AG09319 (cell line): ENCODE measurements around the gene SGPP1.

Source experiments
- DNase-seq: peaks from one replicate; pipeline ENCODE4 v3.0.0-alpha.2; 2010; ENCODE audit warnings: low read depth; ENCODE audit errors: extremely low read depth
- TF ChIP-seq, protein P1 (sequence below): IDR thresholded peaks from 2 replicates; pipeline ENCODE4 v1.5.1; 2011; ENCODE audit warnings: low read depth, mild to moderate bottlenecking, inconsistent platforms, low read length, moderate library complexity

Gene SGPP1

DNA sequence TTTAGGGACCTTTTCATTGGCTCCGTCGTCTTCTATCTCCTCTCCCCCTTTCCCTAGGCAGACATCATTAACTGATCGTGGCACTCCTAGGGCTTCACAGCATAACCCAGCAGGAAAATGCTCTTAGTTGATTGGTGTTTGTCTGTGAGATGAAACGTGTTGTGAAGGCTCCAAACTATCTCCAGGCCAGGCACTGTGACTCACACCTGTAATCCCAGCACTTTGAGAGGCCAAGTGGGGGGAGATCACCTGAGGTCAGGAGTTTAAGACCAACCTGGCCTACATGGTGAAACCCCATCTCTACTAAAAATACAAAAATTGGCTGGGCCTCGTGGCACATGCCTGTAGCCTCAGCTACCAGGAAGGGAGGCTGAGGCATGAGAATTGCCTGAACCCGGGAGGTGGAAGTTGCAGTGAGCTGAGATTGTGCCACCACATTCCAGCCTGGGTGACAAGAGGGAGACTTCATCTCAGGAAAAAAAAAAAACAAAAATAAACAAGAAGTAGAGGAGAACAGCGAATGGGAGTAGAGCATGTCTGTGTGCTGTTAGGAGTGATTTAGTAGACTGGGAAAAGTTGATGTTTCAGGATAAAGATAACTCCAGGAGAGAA is 53.9 kb downstream of the SGPP1 start:
- TF ChIP-seq, protein P1, sequence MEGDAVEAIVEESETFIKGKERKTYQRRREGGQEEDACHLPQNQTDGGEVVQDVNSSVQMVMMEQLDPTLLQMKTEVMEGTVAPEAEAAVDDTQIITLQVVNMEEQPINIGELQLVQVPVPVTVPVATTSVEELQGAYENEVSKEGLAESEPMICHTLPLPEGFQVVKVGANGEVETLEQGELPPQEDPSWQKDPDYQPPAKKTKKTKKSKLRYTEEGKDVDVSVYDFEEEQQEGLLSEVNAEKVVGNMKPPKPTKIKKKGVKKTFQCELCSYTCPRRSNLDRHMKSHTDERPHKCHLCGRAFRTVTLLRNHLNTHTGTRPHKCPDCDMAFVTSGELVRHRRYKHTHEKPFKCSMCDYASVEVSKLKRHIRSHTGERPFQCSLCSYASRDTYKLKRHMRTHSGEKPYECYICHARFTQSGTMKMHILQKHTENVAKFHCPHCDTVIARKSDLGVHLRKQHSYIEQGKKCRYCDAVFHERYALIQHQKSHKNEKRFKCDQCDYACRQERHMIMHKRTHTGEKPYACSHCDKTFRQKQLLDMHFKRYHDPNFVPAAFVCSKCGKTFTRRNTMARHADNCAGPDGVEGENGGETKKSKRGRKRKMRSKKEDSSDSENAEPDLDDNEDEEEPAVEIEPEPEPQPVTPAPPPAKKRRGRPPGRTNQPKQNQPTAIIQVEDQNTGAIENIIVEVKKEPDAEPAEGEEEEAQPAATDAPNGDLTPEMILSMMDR = no peak
- DNase-seq = no peak

DNA sequence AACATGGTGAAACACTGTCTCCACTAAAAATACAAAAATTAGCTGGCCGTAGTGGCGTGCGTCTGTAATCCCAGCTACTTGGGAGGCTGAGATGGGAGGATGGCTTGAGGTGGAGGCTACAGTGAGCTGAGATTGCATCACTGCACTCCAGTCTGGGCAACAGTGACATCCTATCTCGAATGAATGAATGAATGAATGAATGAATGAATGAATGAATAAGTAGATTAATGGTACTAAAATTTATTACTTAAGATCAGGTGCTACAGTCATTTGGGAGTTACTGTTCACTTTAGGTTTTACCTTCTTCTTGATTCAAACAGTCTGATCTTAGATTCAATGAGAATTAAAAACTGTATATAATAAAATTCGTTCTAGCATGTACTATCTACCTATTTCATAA is 54.6 kb downstream of the SGPP1 start:
- TF ChIP-seq, protein P1 = no peak

DNA sequence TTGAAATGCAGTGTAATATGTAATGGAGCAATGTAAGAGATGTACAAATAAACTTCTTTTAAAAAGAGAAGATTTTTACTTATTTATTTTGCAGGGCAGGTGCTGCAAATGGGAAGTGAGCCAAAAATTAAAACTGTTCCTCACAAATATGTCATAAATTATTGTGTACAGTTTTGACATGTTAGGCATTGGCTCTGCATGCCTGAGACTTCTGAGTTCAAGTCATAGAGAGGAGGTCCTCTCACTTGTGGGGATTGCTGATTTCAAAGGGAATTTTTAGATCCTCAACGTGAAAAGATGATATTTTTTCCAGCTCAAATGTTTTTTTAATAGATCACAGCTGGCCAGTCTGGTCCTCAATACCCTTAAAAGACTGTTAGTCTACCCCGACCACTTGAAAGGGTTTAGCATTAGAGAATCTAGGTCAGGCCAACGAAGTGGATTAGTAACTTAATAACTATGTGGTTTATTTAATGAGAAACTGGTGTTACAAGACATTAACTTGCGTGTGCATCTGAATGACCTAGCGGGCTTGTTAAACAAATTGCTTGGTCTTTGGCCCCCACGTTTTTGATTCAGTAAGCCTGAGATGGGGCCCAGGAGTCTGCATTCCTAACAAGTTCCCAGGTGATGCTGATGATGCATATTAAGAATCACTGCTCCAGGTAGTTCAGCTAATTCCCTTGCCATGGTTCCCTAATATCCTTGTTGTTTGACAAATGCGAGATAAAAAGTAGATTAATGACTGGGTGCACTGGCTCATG is 55.3 kb downstream of the SGPP1 start:
- DNase-seq = peak; percentile 36
- TF ChIP-seq, protein P1 = no peak

More for the DNA sequence above, 54.6 kb downstream of the SGPP1 start:
- no peak for DNase-seq

DNA sequence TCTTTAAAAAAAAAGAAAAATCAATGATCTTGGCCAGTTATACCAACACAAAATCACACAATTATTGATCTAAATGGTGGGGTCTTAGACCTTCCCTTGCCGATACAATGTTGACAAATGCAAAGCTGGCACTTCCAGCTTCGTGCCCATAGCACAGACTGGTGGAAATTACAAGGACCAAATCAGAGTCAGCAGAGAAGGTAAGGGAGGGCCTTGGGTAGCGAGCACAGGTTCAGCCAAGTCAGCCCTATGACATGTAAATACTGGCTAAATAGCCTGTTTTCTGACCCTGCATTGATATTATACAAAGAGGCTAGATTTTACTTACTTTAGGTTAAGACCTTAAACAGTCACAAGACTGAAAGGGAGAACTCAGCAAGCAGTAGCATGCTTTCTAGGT is 55.9 kb downstream of the SGPP1 start:
- TF ChIP-seq, protein P1 = no peak
- DNase-seq = no peak

DNA sequence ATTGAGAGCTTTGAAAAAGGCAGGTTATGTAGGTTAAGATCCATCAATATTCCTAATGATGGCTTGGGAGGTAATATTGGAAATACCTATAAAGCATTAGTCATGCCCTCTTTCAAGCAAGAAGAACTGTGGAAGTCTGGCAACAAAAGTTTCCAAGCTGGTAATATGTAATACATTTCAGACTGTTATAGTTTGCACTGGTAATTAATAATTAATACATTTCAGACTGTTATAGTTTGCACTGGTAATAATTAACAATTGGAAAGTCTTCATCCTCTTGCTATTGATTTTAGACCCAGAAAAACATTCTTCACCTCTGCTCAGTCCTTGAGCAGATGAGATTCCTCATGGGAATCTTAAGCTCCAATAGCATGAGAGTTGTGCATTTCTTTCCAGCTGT is 57.2 kb downstream of the SGPP1 start:
- TF ChIP-seq, protein P1 = no peak
- DNase-seq = no peak

DNA sequence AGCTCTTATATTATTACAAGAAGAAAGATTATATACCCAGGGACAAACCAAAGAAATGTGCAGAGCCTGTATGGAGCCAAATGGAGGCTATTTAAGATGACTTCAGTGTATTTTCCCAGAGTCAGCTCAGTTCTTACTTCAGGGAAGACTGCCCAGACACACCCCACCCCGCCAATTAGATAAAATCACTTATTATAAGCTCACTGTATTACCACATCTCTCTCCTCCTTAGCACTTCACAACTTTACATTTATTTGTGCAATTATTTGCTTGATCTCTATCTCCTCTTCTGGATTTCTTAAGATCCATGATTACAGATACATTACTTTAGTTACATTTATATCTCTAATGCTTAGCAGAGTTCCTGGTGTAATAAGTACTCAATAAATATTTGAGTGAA is 61.5 kb downstream of the SGPP1 start:
- DNase-seq = no peak
- TF ChIP-seq, protein P1 = no peak

DNA sequence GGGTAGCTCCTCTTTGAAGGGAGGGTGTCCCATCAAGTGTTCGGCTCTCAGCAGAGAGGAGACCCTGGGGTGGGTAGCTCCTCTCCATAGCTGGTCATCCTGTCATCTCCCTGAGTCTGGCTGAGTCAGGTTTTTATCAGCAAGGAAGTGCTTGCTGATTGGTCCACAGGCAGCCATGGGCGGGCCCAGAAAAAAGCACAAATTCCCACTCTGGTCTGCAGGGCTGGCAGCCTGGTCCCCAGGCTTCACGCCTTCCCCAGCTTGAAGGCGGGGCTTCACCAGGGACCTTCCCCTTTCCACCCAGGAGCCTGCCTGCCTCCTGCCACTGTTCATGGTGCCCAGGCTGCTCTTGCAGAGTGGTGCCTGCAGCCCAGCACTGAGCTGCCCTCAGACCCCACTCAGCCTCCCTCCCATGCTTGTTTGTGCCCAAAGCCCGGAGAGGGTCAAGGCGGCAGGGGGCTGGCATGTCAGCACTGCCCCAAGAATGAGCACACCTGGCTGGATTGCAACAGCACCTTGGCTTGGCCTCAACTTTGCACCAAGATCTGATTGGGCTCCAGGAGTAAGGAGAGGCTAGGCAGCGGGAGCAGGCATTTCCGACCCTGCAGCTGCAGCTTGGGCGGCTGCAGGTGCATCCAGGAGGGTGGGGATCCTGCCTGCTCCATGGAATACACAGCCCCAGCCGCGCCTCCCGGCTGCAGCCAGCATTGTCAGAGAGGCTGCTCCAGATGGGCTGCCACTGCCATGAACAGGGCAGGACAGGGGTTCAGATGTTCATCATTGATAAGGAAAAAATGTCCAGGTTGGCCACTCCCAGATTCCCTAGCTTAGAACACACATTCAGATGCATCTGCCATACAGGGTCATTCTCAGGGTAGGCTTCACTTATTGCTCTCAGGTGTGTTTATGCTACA is 64.2 kb downstream of the SGPP1 start:
- TF ChIP-seq, protein P1 = no peak
- no peak for DNase-seq
